SK-N-SH treated with all-trans-retinoic acid at 6 μM for 48 hours (cell line): ENCODE data around the gene UBE2I.
"Not testable (repeated sequence)": the region's sequence is repeated elsewhere in the genome, so short reads cannot be mapped to it uniquely, and the experiment has no call there.

Experiments
- CSRNP3 ChIP-seq: fragments of 250-450 bp; sonication (Bioruptor Pico); IDR thresholded peaks from 2 replicates; pipeline ENCODE4 v1.5.1; 2021; ENCODE audit warnings: mild to moderate bottlenecking, moderate library complexity
- ISL1 ChIP-seq: fragments of 250-450 bp; sonication (Bioruptor Pico); IDR thresholded peaks from 2 replicates; pipeline ENCODE4 v2.1.2; 2022; ENCODE audit warnings: mild to moderate bottlenecking, moderate library complexity
- OSR1 ChIP-seq: fragments of 250-450 bp; sonication (Bioruptor Pico); IDR thresholded peaks from 2 replicates; pipeline ENCODE4 v1.8.0; 2022; ENCODE audit warnings: moderate library complexity, mild to moderate bottlenecking, inconsistent platforms
- RARB ChIP-seq: fragments of 250-450 bp; sonication (Bioruptor Pico); IDR thresholded peaks from 2 replicates; pipeline ENCODE4 v1.8.0; 2021; ENCODE audit warnings: mild to moderate bottlenecking, moderate library complexity
- ZC3H10 ChIP-seq: fragments of 250-450 bp; sonication (Bioruptor Pico); IDR thresholded peaks from 2 replicates; pipeline ENCODE4 v1.5.1; 2021; ENCODE audit warnings: mild to moderate bottlenecking, moderate library complexity
- ZNF565 ChIP-seq: fragments of 450-650 bp; formaldehyde crosslinking; conservative IDR thresholded peaks from 2 replicates; pipeline ENCODE4 v1.5.0; 2020; ENCODE audit warnings: low read depth, mild to moderate bottlenecking, moderate library complexity
- ZNF70 ChIP-seq: fragments of 450-650 bp; formaldehyde crosslinking; IDR thresholded peaks from 2 replicates; pipeline ENCODE4 v1.5.0; 2020; ENCODE audit warnings: mild to moderate bottlenecking, moderate library complexity
- ZNF8 ChIP-seq: fragments of 450-650 bp; formaldehyde crosslinking; IDR thresholded peaks from 2 replicates; pipeline ENCODE4 v1.5.0; 2020; ENCODE audit warnings: mild to moderate bottlenecking, moderate library complexity
- TF ChIP-seq, protein P1 (sequence below): fragments of 250-450 bp; sonication (Bioruptor Pico); IDR thresholded peaks from 2 replicates; pipeline ENCODE4 v1.8.0; 2020; ENCODE audit warnings: mild to moderate bottlenecking, moderate library complexity, borderline replicate concordance
- TF ChIP-seq, protein P2 (sequence below): fragments of 250-450 bp; sonication (Bioruptor Pico); IDR thresholded peaks from 2 replicates; pipeline ENCODE4 v1.5.1; 2020; ENCODE audit warnings: low read depth, mild to moderate bottlenecking, moderate library complexity
- TF ChIP-seq, protein P3 (sequence below): fragments of 250-450 bp; sonication (Bioruptor Pico); IDR thresholded peaks from 2 replicates; pipeline ENCODE4 v1.5.0; 2020; ENCODE audit warnings: mild to moderate bottlenecking, moderate library complexity

DNA sequence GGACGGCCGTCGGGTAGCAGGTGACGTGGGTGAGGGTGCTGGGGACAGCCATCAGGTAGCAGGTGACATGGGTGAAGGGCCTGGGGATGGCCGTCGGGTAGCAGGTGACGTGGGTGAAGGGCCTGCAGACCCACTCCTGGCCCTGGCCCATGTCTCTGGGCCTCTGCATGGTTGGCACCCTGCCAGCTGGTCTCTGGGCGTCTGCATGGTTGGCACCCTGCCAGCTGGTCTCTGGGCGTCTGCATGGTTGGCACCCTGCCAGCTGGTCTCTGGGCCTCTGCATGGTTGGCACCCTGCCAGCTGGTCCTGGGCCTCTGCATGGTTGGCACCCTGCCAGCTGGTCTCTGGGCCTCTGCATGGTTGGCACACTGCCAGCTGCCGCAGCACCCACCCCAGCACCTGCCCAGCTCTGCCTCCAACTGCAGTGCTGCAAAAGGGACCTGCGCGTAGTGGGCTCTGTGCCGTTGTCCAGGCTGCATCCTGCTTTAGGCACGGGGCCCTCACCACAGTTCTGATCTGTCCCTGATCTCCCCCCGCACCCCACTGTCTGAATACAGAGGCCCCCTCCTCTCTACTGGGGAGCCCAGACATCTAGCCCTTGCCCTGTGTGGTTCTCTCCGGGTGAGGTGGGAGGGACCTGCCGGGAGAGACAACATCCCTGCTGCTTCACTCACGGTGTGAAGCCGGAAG is 37.6 kb upstream of the UBE2I start:
- not testable (repeated sequence) for TF ChIP-seq ZNF8 (CRISPR knock-in tag); RARB (CRISPR knock-in tag); CSRNP3 (CRISPR knock-in tag); ISL1; ZC3H10 (CRISPR knock-in tag); ZNF565 (CRISPR knock-in tag); OSR1 (CRISPR knock-in tag); ZNF70 (CRISPR knock-in tag)
- TF ChIP-seq, protein P1, sequence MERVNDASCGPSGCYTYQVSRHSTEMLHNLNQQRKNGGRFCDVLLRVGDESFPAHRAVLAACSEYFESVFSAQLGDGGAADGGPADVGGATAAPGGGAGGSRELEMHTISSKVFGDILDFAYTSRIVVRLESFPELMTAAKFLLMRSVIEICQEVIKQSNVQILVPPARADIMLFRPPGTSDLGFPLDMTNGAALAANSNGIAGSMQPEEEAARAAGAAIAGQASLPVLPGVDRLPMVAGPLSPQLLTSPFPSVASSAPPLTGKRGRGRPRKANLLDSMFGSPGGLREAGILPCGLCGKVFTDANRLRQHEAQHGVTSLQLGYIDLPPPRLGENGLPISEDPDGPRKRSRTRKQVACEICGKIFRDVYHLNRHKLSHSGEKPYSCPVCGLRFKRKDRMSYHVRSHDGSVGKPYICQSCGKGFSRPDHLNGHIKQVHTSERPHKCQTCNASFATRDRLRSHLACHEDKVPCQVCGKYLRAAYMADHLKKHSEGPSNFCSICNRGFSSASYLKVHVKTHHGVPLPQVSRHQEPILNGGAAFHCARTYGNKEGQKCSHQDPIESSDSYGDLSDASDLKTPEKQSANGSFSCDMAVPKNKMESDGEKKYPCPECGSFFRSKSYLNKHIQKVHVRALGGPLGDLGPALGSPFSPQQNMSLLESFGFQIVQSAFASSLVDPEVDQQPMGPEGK: not testable (repeated sequence)
- TF ChIP-seq, protein P2, sequence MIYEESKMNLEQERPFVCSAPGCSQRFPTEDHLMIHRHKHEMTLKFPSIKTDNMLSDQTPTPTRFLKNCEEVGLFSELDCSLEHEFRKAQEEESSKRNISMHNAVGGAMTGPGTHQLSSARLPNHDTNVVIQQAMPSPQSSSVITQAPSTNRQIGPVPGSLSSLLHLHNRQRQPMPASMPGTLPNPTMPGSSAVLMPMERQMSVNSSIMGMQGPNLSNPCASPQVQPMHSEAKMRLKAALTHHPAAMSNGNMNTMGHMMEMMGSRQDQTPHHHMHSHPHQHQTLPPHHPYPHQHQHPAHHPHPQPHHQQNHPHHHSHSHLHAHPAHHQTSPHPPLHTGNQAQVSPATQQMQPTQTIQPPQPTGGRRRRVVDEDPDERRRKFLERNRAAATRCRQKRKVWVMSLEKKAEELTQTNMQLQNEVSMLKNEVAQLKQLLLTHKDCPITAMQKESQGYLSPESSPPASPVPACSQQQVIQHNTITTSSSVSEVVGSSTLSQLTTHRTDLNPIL (CRISPR knock-in tag): not testable (repeated sequence)
- TF ChIP-seq, protein P3, sequence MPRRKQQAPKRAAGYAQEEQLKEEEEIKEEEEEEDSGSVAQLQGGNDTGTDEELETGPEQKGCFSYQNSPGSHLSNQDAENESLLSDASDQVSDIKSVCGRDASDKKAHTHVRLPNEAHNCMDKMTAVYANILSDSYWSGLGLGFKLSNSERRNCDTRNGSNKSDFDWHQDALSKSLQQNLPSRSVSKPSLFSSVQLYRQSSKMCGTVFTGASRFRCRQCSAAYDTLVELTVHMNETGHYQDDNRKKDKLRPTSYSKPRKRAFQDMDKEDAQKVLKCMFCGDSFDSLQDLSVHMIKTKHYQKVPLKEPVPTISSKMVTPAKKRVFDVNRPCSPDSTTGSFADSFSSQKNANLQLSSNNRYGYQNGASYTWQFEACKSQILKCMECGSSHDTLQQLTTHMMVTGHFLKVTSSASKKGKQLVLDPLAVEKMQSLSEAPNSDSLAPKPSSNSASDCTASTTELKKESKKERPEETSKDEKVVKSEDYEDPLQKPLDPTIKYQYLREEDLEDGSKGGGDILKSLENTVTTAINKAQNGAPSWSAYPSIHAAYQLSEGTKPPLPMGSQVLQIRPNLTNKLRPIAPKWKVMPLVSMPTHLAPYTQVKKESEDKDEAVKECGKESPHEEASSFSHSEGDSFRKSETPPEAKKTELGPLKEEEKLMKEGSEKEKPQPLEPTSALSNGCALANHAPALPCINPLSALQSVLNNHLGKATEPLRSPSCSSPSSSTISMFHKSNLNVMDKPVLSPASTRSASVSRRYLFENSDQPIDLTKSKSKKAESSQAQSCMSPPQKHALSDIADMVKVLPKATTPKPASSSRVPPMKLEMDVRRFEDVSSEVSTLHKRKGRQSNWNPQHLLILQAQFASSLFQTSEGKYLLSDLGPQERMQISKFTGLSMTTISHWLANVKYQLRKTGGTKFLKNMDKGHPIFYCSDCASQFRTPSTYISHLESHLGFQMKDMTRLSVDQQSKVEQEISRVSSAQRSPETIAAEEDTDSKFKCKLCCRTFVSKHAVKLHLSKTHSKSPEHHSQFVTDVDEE (CRISPR knock-in tag): 0 out of 2 replicates have a peak, but pooled peaks have one; percentile 29
